GM23338 (cell line): Measurements from ENCODE around the gene KLK11.

Experiments used
- CREB1 ChIP-seq: fragments of 250-450 bp; sonication (Bioruptor Pico); IDR thresholded peaks from 2 replicates; pipeline ENCODE4 v1.5.0; 2020; ENCODE audit warnings: low read depth, mild to moderate bottlenecking, moderate library complexity
- EZH2 ChIP-seq: fragments of 200-600 bp; sonication (generic); IDR thresholded peaks from one replicate; pipeline ENCODE4 v1.8.0; 2017; ENCODE audit warnings: antibody characterized with exemption, mild to moderate bottlenecking, low read depth; ENCODE audit not compliant: unreplicated experiment
- EZH2phosphoT487 ChIP-seq: fragments of 200-600 bp; sonication (generic); IDR thresholded peaks from one replicate; pipeline ENCODE4 v1.8.1; 2018; ENCODE audit warnings: antibody characterized with exemption; ENCODE audit not compliant: unreplicated experiment
- JUNB ChIP-seq: IDR thresholded peaks from one replicate; pipeline ENCODE4 v1.6.1; 2016; ENCODE audit warnings: antibody characterized with exemption; ENCODE audit not compliant: unreplicated experiment
- NANOG ChIP-seq: IDR thresholded peaks from 2 replicates; pipeline ENCODE4 v1.6.1; 2016; ENCODE audit warnings: antibody characterized with exemption, borderline replicate concordance
- POLR2AphosphoS5 ChIP-seq: IDR thresholded peaks from 2 replicates; pipeline ENCODE4 v1.6.1; 2016; ENCODE audit warnings: antibody characterized with exemption, low read depth
- STAT1 ChIP-seq: IDR thresholded peaks from one replicate; pipeline ENCODE4 v1.6.1; 2016; ENCODE audit warnings: antibody characterized with exemption; ENCODE audit not compliant: unreplicated experiment
- ZNF114 ChIP-seq: fragments of 250-450 bp; sonication (Bioruptor Pico); IDR thresholded peaks from 2 replicates; pipeline ENCODE4 v1.5.0; 2020; ENCODE audit warnings: mild to moderate bottlenecking, moderate library complexity
- ZNF331 ChIP-seq: fragments of 250-450 bp; sonication (Bioruptor Pico); IDR thresholded peaks from 2 replicates; pipeline ENCODE4 v1.5.0; 2020; ENCODE audit warnings: low read depth, mild to moderate bottlenecking, moderate library complexity
- TF ChIP-seq, protein P1 (sequence below), 2 experiments: fragments of 200-600 bp in 1 of 2; sonication (generic) in 1 of 2; conservative IDR thresholded peaks; 2 replicates each; pipeline versions ENCODE4 v1.5.1 to v1.6.1; 2016 to 2017; ENCODE audit warnings: antibody characterized with exemption in 2 of 2, low read depth in 2 of 2, mild to moderate bottlenecking in 2 of 2, moderate library complexity in 1 of 2
- TF ChIP-seq, protein P2 (sequence below): IDR thresholded peaks from one replicate; pipeline ENCODE4 v1.6.1; 2018; ENCODE audit warnings: antibody characterized with exemption; ENCODE audit not compliant: unreplicated experiment
- TF ChIP-seq, protein P3 (sequence below): IDR thresholded peaks from 2 replicates; pipeline ENCODE4 v1.6.1; 2016; ENCODE audit warnings: antibody characterized with exemption
- TF ChIP-seq, protein P4 (sequence below): fragments of 250-450 bp; sonication (Bioruptor Pico); IDR thresholded peaks from 2 replicates; pipeline ENCODE4 v1.5.0; 2020; ENCODE audit warnings: mild to moderate bottlenecking, moderate library complexity

DNA sequence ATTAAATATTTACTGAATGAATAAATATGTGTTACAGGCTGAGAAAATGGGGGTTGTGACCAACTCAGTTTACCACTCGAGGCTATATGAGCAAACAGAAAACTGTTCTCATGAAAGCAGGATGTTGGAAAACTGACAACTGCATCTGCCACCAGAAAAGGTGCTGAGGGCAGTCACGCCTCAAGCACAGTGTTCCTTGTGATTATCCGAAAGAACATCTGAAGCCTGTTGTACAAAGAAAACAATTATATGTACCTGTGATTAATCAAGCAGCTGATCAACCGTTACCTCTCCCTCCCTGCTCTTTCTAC, 44.6 kb upstream of the KLK11 start:
- TF ChIP-seq, protein P1, sequence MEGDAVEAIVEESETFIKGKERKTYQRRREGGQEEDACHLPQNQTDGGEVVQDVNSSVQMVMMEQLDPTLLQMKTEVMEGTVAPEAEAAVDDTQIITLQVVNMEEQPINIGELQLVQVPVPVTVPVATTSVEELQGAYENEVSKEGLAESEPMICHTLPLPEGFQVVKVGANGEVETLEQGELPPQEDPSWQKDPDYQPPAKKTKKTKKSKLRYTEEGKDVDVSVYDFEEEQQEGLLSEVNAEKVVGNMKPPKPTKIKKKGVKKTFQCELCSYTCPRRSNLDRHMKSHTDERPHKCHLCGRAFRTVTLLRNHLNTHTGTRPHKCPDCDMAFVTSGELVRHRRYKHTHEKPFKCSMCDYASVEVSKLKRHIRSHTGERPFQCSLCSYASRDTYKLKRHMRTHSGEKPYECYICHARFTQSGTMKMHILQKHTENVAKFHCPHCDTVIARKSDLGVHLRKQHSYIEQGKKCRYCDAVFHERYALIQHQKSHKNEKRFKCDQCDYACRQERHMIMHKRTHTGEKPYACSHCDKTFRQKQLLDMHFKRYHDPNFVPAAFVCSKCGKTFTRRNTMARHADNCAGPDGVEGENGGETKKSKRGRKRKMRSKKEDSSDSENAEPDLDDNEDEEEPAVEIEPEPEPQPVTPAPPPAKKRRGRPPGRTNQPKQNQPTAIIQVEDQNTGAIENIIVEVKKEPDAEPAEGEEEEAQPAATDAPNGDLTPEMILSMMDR (conservative IDR thresholded peaks at IDR 0.05; ENCODE audit: low read depth in 2 of 2), result no peak
- TF ChIP-seq POLR2AphosphoS5 (no peak), EZH2phosphoT487 (no peak), EZH2 (no peak), ZNF114 (no peak), JUNB (no peak), NANOG (no peak), CREB1 (CRISPR knock-in tag) (no peak), ZNF331 (no peak), STAT1 (no peak)
- TF ChIP-seq, protein P2, sequence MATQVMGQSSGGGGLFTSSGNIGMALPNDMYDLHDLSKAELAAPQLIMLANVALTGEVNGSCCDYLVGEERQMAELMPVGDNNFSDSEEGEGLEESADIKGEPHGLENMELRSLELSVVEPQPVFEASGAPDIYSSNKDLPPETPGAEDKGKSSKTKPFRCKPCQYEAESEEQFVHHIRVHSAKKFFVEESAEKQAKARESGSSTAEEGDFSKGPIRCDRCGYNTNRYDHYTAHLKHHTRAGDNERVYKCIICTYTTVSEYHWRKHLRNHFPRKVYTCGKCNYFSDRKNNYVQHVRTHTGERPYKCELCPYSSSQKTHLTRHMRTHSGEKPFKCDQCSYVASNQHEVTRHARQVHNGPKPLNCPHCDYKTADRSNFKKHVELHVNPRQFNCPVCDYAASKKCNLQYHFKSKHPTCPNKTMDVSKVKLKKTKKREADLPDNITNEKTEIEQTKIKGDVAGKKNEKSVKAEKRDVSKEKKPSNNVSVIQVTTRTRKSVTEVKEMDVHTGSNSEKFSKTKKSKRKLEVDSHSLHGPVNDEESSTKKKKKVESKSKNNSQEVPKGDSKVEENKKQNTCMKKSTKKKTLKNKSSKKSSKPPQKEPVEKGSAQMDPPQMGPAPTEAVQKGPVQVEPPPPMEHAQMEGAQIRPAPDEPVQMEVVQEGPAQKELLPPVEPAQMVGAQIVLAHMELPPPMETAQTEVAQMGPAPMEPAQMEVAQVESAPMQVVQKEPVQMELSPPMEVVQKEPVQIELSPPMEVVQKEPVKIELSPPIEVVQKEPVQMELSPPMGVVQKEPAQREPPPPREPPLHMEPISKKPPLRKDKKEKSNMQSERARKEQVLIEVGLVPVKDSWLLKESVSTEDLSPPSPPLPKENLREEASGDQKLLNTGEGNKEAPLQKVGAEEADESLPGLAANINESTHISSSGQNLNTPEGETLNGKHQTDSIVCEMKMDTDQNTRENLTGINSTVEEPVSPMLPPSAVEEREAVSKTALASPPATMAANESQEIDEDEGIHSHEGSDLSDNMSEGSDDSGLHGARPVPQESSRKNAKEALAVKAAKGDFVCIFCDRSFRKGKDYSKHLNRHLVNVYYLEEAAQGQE, result no peak
- TF ChIP-seq, protein P3, sequence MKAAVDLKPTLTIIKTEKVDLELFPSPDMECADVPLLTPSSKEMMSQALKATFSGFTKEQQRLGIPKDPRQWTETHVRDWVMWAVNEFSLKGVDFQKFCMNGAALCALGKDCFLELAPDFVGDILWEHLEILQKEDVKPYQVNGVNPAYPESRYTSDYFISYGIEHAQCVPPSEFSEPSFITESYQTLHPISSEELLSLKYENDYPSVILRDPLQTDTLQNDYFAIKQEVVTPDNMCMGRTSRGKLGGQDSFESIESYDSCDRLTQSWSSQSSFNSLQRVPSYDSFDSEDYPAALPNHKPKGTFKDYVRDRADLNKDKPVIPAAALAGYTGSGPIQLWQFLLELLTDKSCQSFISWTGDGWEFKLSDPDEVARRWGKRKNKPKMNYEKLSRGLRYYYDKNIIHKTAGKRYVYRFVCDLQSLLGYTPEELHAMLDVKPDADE, result no peak
- TF ChIP-seq, protein P4, sequence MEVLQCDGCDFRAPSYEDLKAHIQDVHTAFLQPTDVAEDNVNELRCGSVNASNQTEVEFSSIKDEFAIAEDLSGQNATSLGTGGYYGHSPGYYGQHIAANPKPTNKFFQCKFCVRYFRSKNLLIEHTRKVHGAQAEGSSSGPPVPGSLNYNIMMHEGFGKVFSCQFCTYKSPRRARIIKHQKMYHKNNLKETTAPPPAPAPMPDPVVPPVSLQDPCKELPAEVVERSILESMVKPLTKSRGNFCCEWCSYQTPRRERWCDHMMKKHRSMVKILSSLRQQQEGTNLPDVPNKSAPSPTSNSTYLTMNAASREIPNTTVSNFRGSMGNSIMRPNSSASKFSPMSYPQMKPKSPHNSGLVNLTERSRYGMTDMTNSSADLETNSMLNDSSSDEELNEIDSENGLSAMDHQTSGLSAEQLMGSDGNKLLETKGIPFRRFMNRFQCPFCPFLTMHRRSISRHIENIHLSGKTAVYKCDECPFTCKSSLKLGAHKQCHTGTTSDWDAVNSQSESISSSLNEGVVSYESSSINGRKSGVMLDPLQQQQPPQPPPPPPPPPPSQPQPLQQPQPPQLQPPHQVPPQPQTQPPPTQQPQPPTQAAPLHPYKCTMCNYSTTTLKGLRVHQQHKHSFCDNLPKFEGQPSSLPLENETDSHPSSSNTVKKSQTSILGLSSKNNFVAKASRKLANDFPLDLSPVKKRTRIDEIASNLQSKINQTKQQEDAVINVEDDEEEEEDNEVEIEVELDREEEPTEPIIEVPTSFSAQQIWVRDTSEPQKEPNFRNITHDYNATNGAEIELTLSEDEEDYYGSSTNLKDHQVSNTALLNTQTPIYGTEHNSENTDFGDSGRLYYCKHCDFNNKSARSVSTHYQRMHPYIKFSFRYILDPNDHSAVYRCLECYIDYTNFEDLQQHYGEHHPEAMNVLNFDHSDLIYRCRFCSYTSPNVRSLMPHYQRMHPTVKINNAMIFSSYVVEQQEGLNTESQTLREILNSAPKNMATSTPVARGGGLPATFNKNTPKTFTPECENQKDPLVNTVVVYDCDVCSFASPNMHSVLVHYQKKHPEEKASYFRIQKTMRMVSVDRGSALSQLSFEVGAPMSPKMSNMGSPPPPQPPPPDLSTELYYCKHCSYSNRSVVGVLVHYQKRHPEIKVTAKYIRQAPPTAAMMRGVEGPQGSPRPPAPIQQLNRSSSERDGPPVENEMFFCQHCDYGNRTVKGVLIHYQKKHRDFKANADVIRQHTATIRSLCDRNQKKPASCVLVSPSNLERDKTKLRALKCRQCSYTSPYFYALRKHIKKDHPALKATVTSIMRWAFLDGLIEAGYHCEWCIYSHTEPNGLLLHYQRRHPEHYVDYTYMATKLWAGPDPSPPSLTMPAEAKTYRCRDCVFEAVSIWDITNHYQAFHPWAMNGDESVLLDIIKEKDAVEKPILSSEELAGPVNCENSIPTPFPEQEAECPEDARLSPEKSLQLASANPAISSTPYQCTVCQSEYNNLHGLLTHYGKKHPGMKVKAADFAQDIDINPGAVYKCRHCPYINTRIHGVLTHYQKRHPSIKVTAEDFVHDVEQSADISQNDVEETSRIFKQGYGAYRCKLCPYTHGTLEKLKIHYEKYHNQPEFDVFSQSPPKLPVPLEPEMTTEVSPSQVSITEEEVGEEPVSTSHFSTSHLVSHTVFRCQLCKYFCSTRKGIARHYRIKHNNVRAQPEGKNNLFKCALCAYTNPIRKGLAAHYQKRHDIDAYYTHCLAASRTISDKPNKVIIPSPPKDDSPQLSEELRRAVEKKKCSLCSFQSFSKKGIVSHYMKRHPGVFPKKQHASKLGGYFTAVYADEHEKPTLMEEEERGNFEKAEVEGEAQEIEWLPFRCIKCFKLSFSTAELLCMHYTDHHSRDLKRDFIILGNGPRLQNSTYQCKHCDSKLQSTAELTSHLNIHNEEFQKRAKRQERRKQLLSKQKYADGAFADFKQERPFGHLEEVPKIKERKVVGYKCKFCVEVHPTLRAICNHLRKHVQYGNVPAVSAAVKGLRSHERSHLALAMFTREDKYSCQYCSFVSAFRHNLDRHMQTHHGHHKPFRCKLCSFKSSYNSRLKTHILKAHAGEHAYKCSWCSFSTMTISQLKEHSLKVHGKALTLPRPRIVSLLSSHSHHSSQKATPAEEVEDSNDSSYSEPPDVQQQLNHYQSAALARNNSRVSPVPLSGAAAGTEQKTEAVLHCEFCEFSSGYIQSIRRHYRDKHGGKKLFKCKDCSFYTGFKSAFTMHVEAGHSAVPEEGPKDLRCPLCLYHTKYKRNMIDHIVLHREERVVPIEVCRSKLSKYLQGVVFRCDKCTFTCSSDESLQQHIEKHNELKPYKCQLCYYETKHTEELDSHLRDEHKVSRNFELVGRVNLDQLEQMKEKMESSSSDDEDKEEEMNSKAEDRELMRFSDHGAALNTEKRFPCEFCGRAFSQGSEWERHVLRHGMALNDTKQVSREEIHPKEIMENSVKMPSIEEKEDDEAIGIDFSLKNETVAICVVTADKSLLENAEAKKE (CRISPR knock-in tag), result no peak
